Adrenal gland (tissue), 12 donors: ENCODE data around the gene POLD2. TPM values are rescaled to one million over a fixed set of nuclear protein-coding genes. Genes with fewer than 3 reads are reported as not detected.

Source experiments
- DNase-seq, 7 donors: peaks; one replicate each; pipeline ENCODE4 v3.0.0-alpha.2; 2019 to 2020
- H3K27ac ChIP-seq, 5 donors: fragments of 200-600 bp; sonication (generic) in 4 of 5; 1 replicate in 3 of 5; 2 replicates in 2 of 5; pipeline versions ENCODE4 v1.5.1 to v1.8.0; 2016 to 2020; ENCODE audit warnings: mild to moderate bottlenecking in 1 of 5
- H3K27me3 ChIP-seq: fragments of 200-600 bp; 2 replicates; pipeline ENCODE4 v1.8.0; 2021
- H3K36me3 ChIP-seq, 2 donors: fragments of 200-600 bp; replicated peaks in 1 of 2; 1 replicate in 1 of 2; 2 replicates in 1 of 2; pipeline versions ENCODE4 v1.5.1 to v1.8.0; 2018 to 2022
- H3K4me1 ChIP-seq, 2 donors: fragments of 200-600 bp; replicated peaks in 1 of 2; 1 replicate in 1 of 2; 2 replicates in 1 of 2; pipeline versions ENCODE4 v1.5.1 to v1.8.0; 2018 to 2021
- H3K4me3 ChIP-seq, 4 donors: fragments of 200-600 bp; sonication (generic) in 3 of 4; one replicate each; pipeline ENCODE4 v1.5.1; 2016 to 2018
- H3K9me3 ChIP-seq, 3 donors: fragments of 200-600 bp; sonication (generic) in 1 of 3; replicated peaks in 1 of 3; 1 replicate in 2 of 3; 2 replicates in 1 of 3; pipeline versions ENCODE4 v1.5.1 to v1.8.0; 2016 to 2021
- CTCF ChIP-seq, 6 experiments: fragments of 450-650 bp in 4 of 6; fragments of 200-600 bp in 2 of 6; sonication (generic) in 1 of 6; IDR thresholded peaks; 1 replicate in 5 of 6; 2 replicates in 1 of 6; pipeline versions ENCODE4 v1.5.1 to v1.8.0; 2016 to 2021; ENCODE audit warnings: antibody characterized with exemption in 6 of 6, mild to moderate bottlenecking in 2 of 6, moderate library complexity in 1 of 6
- POLR2A ChIP-seq, 2 donors: fragments of 450-650 bp; IDR thresholded peaks; one replicate each; pipeline ENCODE4 v1.6.1; 2017; ENCODE audit warnings: antibody characterized with exemption in 2 of 2, mild to moderate bottlenecking in 2 of 2, moderate library complexity in 1 of 2
- WGBS, 4 donors: extraction: QIAGEN DNeasy Blood & Tissue Kit in 2 of 4; methylation state at CpG; one replicate each; pipeline versions ENCODE4 v1.1.5 to v1.1.7; 2013 to 2017; 5-methylcytosine and 5-hydroxymethylcytosine counted together
- intact Hi-C, 2 donors: fragments of 100-400 bp; cut with DNase I; formaldehyde crosslinking; loops; one replicate each; pipeline versions ENCODE4 v1.14.1 to v1.15.0; 2022 to 2023
- polyA plus RNA-seq, 3 donors: library from polyadenylated mRNA; stranded (reverse); fragments of 200-250 nt in 2 of 3; fragments of 350-450 nt in 1 of 3; fragmentation: Illumina TruSeq in 1 of 3; extraction: RNeasy Lipid Tissue Mini Kit (QIAGEN cat#74804) in 1 of 3; gene quantifications; one replicate each; pipeline ENCODE4 v1.2.3, GENCODE V29; 2013 to 2014
- total RNA-seq, 9 donors: library from RNA; depleted of rRNA in 4 of 9; stranded (reverse); fragments of >200 nt in 4 of 9; fragments of 120-200 nt in 1 of 9; fragmentation: NEBNext Ultra II Directional in 1 of 9; extraction: Animal tissue kit (Norgen Biotek cat#: 25700) in 1 of 9; gene quantifications; one replicate each; pipeline versions ENCODE4 v1.1.0 to v1.2.4, GENCODE V29; 2013 to 2023
- donor health status: healthy with polysubstance abuse.
- donor health status: Bipolar disorder and iron deficiency.
- donor health status: DM: yes; HTN: yes; CAD: no.
- donor health status: DM: no; HTN: no; CAD: no.
- donor health status: DM: no; HTN: no; CAD: no.
- donor health status: DM: yes; HTN: yes; CAD: no.

The POLD2 gene
- total and polyA plus RNA-seq, 12 donors = 47.5 to 127 (median 78.1) TPM

DNA sequence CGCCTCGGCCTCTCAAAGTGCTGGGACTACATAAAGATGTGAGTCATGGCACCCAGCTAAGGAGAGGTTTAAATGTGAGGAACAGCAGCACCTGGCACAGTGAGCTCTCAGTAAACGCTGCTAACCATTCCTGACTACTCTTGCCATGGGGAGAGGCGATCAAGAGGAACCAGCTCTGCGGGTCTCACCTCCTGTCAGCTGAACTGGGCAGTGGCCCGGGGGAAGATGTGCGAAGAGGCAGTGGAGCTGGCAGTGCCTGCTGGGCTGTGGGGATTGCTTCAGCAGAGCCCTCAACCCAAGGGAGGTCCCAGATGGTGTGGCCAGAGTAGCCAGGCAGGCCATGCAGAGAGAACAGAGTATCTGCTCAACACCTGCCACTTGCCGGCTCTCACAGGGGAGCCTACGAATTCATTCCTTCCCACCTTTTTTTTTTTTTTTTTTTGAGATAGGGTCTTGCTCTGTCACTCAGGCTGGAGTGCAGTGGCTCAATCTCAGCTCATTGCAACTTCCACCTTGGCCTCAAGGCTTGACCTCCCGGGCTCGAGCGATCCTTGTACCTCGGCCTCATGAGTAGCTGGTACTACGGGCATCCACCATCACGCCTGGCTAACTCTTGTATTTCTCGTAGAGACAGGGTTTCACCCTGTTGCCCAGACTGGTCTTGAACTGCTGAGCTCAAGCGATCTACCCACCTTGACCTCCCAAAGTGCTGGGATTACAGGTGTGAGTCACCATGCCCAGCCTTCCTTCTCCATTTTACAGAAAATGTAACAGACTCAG is 47.9 kb downstream of the POLD2 start:
- DNase-seq = peak in 1 of 7 donors; percentile 9
- TF ChIP-seq CTCF (IDR thresholded peaks at IDR 0.05) (no peak), POLR2A (IDR thresholded peaks at IDR 0.05) (no peak)
- Histone ChIP-seq H3K9me3 (no peaks in the 10 kb centered on the region), H3K4me1 (peaks cover 5 to 15% of the 10 kb centered on the region in 2 donors), H3K27me3 (no peaks in the 10 kb centered on the region), H3K27ac (no peak overlapping the region), H3K36me3 (peaks cover 0 to 77% of the 10 kb centered on the region in 2 donors), H3K4me3 (no peak overlapping the region)
- 91 to 94% (median 92%) methylated on average over 16 to 17 of the region's 17 CpGs for WGBS, 4 donors
- intact Hi-C loops = loop anchor here in 1 of 2 donors (5.0 to 10.0 kb wide), 2 partner anchors 42 to 119 kb away; no protein-coding TSS in a partner anchor

DNA sequence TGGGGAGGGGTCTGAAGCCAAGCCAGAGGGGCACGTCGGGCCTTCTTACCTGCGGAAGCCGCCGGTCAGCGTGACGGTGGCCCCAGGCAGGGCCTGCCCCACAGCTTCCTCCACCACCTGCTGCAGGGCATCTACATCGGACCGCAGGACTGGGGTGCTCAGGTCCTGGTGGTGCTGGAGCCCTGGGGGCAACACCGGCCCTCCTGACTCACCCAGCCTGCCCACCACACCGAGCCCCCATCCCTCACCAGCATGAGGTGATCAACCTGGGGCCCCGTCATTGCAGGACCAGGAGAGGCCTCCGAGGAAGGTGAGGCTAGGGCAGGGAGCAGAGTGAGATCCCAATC is 49.0 kb downstream of the POLD2 start:
- H3K4me3 ChIP-seq = no peak overlapping the region
- H3K4me1 ChIP-seq = peaks cover 5 to 15% of the 10 kb centered on the region in 2 donors
- TF ChIP-seq CTCF (IDR thresholded peaks at IDR 0.05) (no peak), POLR2A (IDR thresholded peaks at IDR 0.05) (no peak)
- no peaks in the 10 kb centered on the region for H3K27me3 ChIP-seq
- intact Hi-C loops = loop anchor here in 1 of 2 donors (10.0 kb wide), 1 partner anchor 120 kb away; no protein-coding TSS in a partner anchor
- no peak for DNase-seq
- peak overlapping the region in 3 of 5 donors; percentile 54 to 87 (median 70) for H3K27ac ChIP-seq
- 84 to 89% (median 85%) methylated on average over 1 to 13 of the region's 13 CpGs for WGBS, 4 donors
- peaks cover 0 to 65% of the 10 kb centered on the region in 2 donors for H3K36me3 ChIP-seq
- no peaks in the 10 kb centered on the region for H3K9me3 ChIP-seq

DNA sequence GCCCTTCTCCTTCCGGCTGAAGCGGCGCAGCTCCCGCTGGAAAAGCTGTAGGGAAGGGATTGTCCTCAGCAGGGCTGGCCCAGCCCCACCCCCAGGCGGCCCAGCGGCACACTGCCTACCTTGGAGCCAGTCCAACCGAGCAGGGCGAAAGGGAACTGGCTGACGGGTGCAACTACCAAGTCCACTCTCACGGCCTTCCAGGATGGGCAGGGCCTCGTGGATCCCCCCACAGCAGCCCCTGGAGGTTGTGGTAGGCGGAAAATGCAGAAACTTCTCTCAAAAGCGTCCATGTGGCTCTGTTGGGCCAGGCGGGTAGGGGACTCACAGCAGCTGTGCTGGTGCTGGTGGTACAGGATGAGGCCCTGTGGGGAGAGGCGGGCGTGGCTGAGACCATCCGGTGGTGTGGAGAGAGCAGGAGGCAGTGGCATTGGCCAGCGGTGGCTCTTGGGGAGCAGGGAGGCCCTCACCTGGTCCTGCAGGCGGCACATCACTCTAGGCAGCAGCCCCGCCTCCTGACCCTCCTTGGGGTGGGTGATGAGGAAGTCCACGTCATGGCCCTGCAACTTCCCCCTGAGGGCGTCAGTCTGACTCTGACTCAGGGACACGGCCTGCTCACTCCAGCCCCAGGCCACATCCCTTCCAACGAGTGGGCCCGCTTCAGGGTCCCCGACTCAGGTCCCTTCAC is 49.5 kb downstream of the POLD2 start:
- Histone ChIP-seq H3K4me3 (no peak overlapping the region), H3K27ac (peak overlapping the region in 4 of 5 donors; percentile 34 to 87 (median 62)), H3K4me1 (peaks cover 5 to 15% of the 10 kb centered on the region in 2 donors), H3K36me3 (peaks cover 0 to 60% of the 10 kb centered on the region in 2 donors), H3K27me3 (no peaks in the 10 kb centered on the region), H3K9me3 (no peaks in the 10 kb centered on the region)
- WGBS, 4 donors = 61 to 65% (median 63%) methylated on average over 16 to 26 of the region's 26 CpGs
- TF ChIP-seq POLR2A (IDR thresholded peaks at IDR 0.05) = no peak
- peak in 1 of 6 experiments; percentile 11 for TF ChIP-seq CTCF (IDR thresholded peaks at IDR 0.05)
- intact Hi-C loops = loop anchor here in 1 of 2 donors (10.0 kb wide), 1 partner anchor 121 kb away; no protein-coding TSS in a partner anchor
- DNase-seq = peak; percentile 60 to 83 (median 75)
